Stomach (tissue), 19 donors: Measurements from ENCODE around the gene RNF112. TPM values are rescaled to one million over a fixed set of nuclear protein-coding genes. Genes with fewer than 3 reads are reported as not detected.
A peak's percentile ranks its signal among the peaks of the same experiment; 100 is the strongest.

Experiments used
- DNase-seq, 2 donors: peaks; one replicate each; pipeline versions ENCODE4 v3.0.0 to v3.0.0-alpha.2; 2013 to 2019
- H3K27ac ChIP-seq, 5 donors: fragments of 200-600 bp in 4 of 5; sonication (generic) in 4 of 5; one replicate each; pipeline ENCODE4 v1.5.1; 2013 to 2019; ENCODE audit warnings: mild to moderate bottlenecking in 1 of 5, moderate library complexity in 1 of 5
- H3K27me3 ChIP-seq, 3 donors: fragments of 200-600 bp; sonication (generic); one replicate each; pipeline ENCODE4 v1.5.1; 2017 to 2019; ENCODE audit warnings: mixed run types in 1 of 3
- H3K36me3 ChIP-seq, 4 donors: fragments of 200-600 bp; sonication (generic); 1 replicate in 3 of 4; 2 replicates in 1 of 4; pipeline ENCODE4 v1.5.1; 2016 to 2019
- H3K4me1 ChIP-seq, 4 donors: fragments of 200-600 bp; sonication (generic); one replicate each; pipeline ENCODE4 v1.5.1; 2016 to 2019
- H3K4me3 ChIP-seq, 4 donors: fragments of 200-600 bp; sonication (generic) in 3 of 4; one replicate each; pipeline ENCODE4 v1.5.1; 2016 to 2019; ENCODE audit warnings: mild to moderate bottlenecking in 1 of 4
- H3K9me3 ChIP-seq, 4 donors: fragments of 200-600 bp; sonication (generic); one replicate each; pipeline ENCODE4 v1.5.1; 2016 to 2019
- EP300 ChIP-seq: sonication (generic); formaldehyde crosslinking; IDR thresholded peaks from one replicate; pipeline ENCODE4 v1.6.1; 2017; ENCODE audit warnings: antibody characterized with exemption
- POLR2A ChIP-seq, 4 donors: fragments of 450-650 bp; IDR thresholded peaks; one replicate each; pipeline ENCODE4 v1.6.1; 2016; ENCODE audit warnings: antibody characterized with exemption in 4 of 4, control low read depth in 2 of 4, mild to moderate bottlenecking in 1 of 4, moderate library complexity in 1 of 4
- POLR2AphosphoS5 ChIP-seq, 3 donors: sonication (generic); formaldehyde crosslinking; IDR thresholded peaks; one replicate each; pipeline ENCODE4 v1.6.1; 2016; ENCODE audit warnings: antibody characterized with exemption in 3 of 3
- WGBS, 5 donors: extraction: QIAGEN DNeasy Blood & Tissue Kit in 3 of 5; methylation state at CpG; one replicate each; pipeline versions ENCODE4 v1.1.5 to v1.1.7; 2013 to 2018; 5-methylcytosine and 5-hydroxymethylcytosine counted together
- intact Hi-C: fragments of 100-400 bp; cut with DNase I; formaldehyde crosslinking; loops from one replicate; pipeline ENCODE4 v1.15.1; 2023; ENCODE audit warnings: low total_unique reads
- long read RNA-seq, 10 donors: transcript quantifications; one replicate each; lab custom pipeline, GENCODE V29; 2026
- polyA plus RNA-seq, 3 donors: library from polyadenylated mRNA; stranded (reverse); fragments of 200-250 nt; gene quantifications; one replicate each; pipeline ENCODE4 v1.2.3, GENCODE V29; 2013
- total RNA-seq, 5 donors: library from RNA; depleted of rRNA; stranded (reverse); fragments of >200 nt; gene quantifications; one replicate each; pipeline versions ENCODE4 v1.1.0 to v1.2.3, GENCODE V29; 2014 to 2016
- TF ChIP-seq, protein P1 (sequence below), 7 experiments: fragments of 450-650 bp in 4 of 7; fragments of 200-600 bp in 3 of 7; sonication (generic) in 3 of 7; IDR thresholded peaks; one replicate each; pipeline ENCODE4 v1.5.1; 2016 to 2019; ENCODE audit warnings: antibody characterized with exemption in 7 of 7, control low read depth in 2 of 7, mild to moderate bottlenecking in 1 of 7
- donor health status: healthy with polysubstance abuse.
- donor health status: Bipolar disorder and iron deficiency.
- donor health status: healthy.

RNF112 gene, protein sequence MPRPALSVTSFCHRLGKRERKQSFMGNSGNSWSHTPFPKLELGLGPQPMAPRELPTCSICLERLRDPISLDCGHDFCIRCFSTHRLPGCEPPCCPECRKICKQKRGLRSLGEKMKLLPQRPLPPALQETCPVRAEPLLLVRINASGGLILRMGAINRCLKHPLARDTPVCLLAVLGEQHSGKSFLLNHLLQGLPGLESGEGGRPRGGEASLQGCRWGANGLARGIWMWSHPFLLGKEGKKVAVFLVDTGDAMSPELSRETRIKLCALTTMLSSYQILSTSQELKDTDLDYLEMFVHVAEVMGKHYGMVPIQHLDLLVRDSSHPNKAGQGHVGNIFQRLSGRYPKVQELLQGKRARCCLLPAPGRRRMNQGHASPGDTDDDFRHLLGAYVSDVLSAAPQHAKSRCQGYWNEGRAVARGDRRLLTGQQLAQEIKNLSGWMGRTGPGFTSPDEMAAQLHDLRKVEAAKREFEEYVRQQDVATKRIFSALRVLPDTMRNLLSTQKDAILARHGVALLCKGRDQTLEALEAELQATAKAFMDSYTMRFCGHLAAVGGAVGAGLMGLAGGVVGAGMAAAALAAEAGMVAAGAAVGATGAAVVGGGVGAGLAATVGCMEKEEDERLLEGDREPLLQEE
- total RNA-seq (1 to 10 TPM in 2 of 5 donors, under 1 TPM in 1, not detected in 2; 0.45 to 4.4 (median 1.7) TPM), polyA plus RNA-seq (1 to 10 TPM; 2.1 to 5.0 (median 2.2) TPM)
- long read RNA-seq, donor 1, result 0 reads
- long read RNA-seq, donor 2, result 0 reads
- long read RNA-seq, donor 3, result 0 reads
- long read RNA-seq, donor 4, result 0 reads
- long read RNA-seq, donor 5, result 0 reads
- long read RNA-seq, donor 6, partial matches to known transcripts, result 14 of 14 reads
- long read RNA-seq, donor 6, other reads (novel, unspliced or antisense), result 0 of 14 reads
- long read RNA-seq, donor 7, result 0 reads
- long read RNA-seq, donor 8, result 0 reads
- long read RNA-seq, donor 9, result 0 reads
- long read RNA-seq, donor 10, result 0 reads

DNA sequence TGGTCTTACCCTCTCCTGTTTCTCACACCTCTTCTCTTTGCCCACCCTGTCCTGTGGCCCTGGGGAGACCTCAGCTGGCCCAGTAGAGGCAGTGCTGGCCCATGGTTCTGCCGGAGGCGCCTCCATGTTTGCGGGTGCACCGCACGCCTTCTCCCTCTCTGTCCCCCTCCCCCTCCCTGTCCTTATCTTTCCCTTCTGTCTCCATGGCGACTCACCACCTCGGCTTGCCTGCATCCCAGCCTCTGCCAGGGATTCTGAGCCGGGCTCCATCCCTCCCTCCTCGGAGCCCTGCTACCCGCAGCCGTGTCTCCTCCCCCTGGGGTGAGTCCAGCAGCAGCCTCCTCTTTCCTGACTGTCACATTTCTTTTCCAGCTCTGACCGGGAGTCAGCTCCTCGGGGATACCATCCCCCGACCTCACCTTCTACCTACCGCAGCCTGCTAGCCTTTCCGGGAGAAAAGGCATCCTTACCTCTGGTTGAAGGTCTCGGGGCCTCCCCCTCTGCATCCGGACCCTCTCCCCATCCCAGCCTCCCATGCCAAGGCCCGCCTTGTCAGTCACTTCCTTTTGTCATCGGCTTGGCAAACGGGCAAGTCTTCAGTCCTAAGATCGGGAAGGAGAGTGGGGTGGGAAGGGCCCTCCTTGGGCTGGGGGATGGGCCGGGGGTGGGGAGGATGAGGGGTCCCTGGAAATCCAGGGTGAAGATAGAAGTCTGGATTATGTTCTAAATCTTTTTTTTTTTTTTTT lies at the start of gene RNF112:
TSS of gene RNF112 (plus strand) at position 358 of the 746 bp plus-strand sequence. CDS start at position 535, 177 bp downstream.
- intact Hi-C loops, result no loop called here

DNA sequence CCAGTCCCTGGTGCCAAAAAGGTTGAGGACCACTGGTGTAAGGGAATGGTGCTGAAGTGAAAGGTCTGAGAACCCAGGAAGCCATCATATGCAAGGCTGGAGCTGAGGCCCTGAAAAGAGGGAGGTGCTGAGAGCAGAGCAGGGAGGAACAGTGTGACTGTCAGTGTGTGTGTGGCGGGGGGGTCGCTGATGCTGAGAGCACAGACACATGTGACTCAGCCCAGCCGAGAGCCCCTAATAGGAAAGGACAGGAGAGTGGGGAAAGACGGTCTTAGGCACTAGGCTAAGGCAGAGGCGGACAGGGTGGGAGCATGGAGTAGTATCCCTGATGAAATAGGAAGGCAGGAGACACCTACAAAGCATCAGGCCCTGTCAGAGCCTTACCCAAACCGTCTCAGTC lies 49.7 kb upstream of the RNF112 start:
- TF ChIP-seq POLR2AphosphoS5 (IDR thresholded peaks at IDR 0.05) (no peak), EP300 (no peak), POLR2A (IDR thresholded peaks at IDR 0.05) (no peak)
- TF ChIP-seq, protein P1, sequence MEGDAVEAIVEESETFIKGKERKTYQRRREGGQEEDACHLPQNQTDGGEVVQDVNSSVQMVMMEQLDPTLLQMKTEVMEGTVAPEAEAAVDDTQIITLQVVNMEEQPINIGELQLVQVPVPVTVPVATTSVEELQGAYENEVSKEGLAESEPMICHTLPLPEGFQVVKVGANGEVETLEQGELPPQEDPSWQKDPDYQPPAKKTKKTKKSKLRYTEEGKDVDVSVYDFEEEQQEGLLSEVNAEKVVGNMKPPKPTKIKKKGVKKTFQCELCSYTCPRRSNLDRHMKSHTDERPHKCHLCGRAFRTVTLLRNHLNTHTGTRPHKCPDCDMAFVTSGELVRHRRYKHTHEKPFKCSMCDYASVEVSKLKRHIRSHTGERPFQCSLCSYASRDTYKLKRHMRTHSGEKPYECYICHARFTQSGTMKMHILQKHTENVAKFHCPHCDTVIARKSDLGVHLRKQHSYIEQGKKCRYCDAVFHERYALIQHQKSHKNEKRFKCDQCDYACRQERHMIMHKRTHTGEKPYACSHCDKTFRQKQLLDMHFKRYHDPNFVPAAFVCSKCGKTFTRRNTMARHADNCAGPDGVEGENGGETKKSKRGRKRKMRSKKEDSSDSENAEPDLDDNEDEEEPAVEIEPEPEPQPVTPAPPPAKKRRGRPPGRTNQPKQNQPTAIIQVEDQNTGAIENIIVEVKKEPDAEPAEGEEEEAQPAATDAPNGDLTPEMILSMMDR (IDR thresholded peaks at IDR 0.05), result no peak
- 76 to 79% (median 78%) methylated on average over 6 of the region's 6 CpGs for WGBS, 5 donors
- peaks cover 0 to 27% (median 15%) of the 10 kb centered on the region in 4 donors for H3K36me3 ChIP-seq
- no peaks in the 10 kb centered on the region for H3K27me3 ChIP-seq
- H3K9me3 ChIP-seq, result no peaks in the 10 kb centered on the region
- peak overlapping the region in 1 of 5 donors; percentile 92 for H3K27ac ChIP-seq
- intact Hi-C loops, result loop anchor here (10.0 kb wide), 1 partner anchor 403 kb away; no protein-coding TSS in a partner anchor
- peaks cover 0 to 17% (median 14%) of the 10 kb centered on the region in 4 donors for H3K4me1 ChIP-seq
- DNase-seq, result peak in 1 of 2 donors; percentile 23
- H3K4me3 ChIP-seq, result peak overlapping the region in 2 of 4 donors; percentile 77 to 87

More for the DNA sequence above, at the start of gene RNF112:
- Histone ChIP-seq H3K36me3 (no peaks in the 10 kb centered on the region), H3K27ac (no peak within 1 kb of the TSS), H3K4me1 (peaks cover 0 to 13% (median 8%) of the 10 kb centered on the region in 4 donors), H3K9me3 (no peaks in the 10 kb centered on the region), H3K27me3 (peaks cover 0 to 32% (median 9%) of the 10 kb centered on the region in 3 donors), H3K4me3 (peak within 1 kb of the TSS in 3 of 4 donors; percentile 19 to 22 (median 21))
- TF ChIP-seq, protein P1 (IDR thresholded peaks at IDR 0.05), result no peak
- TF ChIP-seq POLR2A (IDR thresholded peaks at IDR 0.05) (no peak), POLR2AphosphoS5 (IDR thresholded peaks at IDR 0.05) (no peak), EP300 (no peak)
- DNase-seq, result peak in 1 of 2 donors; percentile 64
- WGBS, 5 donors, result 16 to 28% (median 22%) methylated on average over 23 of the region's 23 CpGs

DNA sequence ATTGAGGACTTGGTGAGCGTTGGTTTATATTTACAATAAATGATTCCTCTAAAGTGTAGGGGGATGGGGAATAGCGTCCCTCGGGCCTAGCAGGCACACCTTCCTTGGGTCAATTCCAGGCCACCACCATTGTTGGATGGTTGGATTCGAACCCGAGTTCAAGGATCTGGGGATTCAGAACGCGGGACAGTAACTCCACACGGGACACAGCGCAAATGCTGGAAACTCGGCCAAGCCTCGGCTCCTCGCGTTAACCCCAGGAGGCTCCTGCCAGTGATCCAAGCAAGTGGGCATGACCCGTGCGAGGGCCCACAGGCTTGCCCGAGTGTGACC lies 49.1 kb upstream of the RNF112 start:
- 13 to 24% (median 16%) methylated on average over 5 to 16 of the region's 16 CpGs for WGBS, 5 donors
- peak overlapping the region; percentile 76 to 87 (median 76) for H3K4me3 ChIP-seq
- H3K27ac ChIP-seq, result peak overlapping the region; percentile 82 to 92 (median 87)
- peaks cover 0 to 21% (median 14%) of the 10 kb centered on the region in 4 donors for H3K36me3 ChIP-seq
- intact Hi-C loops, result loop anchor here (10.0 kb wide), 1 partner anchor 403 kb away; no protein-coding TSS in a partner anchor
- DNase-seq, result no peak
- H3K4me1 ChIP-seq, result peaks cover 0 to 17% (median 14%) of the 10 kb centered on the region in 4 donors
- TF ChIP-seq EP300, result no peak
- no peak for TF ChIP-seq POLR2A (IDR thresholded peaks at IDR 0.05)
- TF ChIP-seq POLR2AphosphoS5 (IDR thresholded peaks at IDR 0.05), result no peak
- TF ChIP-seq, protein P1 (IDR thresholded peaks at IDR 0.05), result no peak
- no peaks in the 10 kb centered on the region for H3K27me3 ChIP-seq
- H3K9me3 ChIP-seq, result no peaks in the 10 kb centered on the region
